Progenitor cell of endocrine pancreas (in vitro differentiated cells): Measurements from ENCODE around the gene UROD. TPM values are rescaled to one million over a fixed set of nuclear protein-coding genes. Genes with fewer than 3 reads are reported as not detected.

Source experiments
- DNase-seq: peaks from one replicate; pipeline ENCODE4 v3.0.0; 2021; ENCODE audit warnings: low spot score; ENCODE audit not compliant: unreplicated experiment
- H3K27ac Mint-ChIP-seq: 2 replicates; pipeline ENCODE4 v1.8.0; 2021; ENCODE audit warnings: mild to moderate bottlenecking, moderate library complexity, mixed read lengths
- H3K27me3 Mint-ChIP-seq: 2 replicates; pipeline ENCODE4 v1.8.0; 2021; ENCODE audit warnings: mixed read lengths
- H3K36me3 Mint-ChIP-seq: 2 replicates; pipeline ENCODE4 v1.8.0; 2022; ENCODE audit warnings: mixed read lengths; ENCODE audit not compliant: insufficient read depth
- H3K4me1 Mint-ChIP-seq: 2 replicates; pipeline ENCODE4 v1.8.0; 2021; ENCODE audit warnings: low read depth, mixed read lengths
- H3K4me3 Mint-ChIP-seq: 2 replicates; pipeline ENCODE4 v1.8.0; 2021; ENCODE audit warnings: low read depth, mild to moderate bottlenecking, moderate library complexity, mixed read lengths
- H3K9me3 Mint-ChIP-seq: 2 replicates; pipeline ENCODE4 v1.8.0; 2021; ENCODE audit warnings: low read depth, mixed read lengths
- CTCF ChIP-seq: fragments of 200-600 bp; sonication (generic); IDR thresholded peaks from one replicate; pipeline ENCODE4 v1.5.0; 2021; ENCODE audit warnings: antibody characterized with exemption, mild to moderate bottlenecking; ENCODE audit not compliant: unreplicated experiment
- total RNA-seq: library from RNA; stranded (reverse); gene quantifications from 2 replicates; pipeline ENCODE4 v1.2.1, GENCODE V29; 2021

UROD gene
- total RNA-seq, 1 donor from 2014 or later = 64.4 TPM

- H3K4me3 Mint-ChIP-seq = no peak overlapping the region
- no peak for TF ChIP-seq CTCF
- no peak for DNase-seq
- no peaks in the 10 kb centered on the region for H3K27me3 Mint-ChIP-seq
- no peak overlapping the region for H3K27ac Mint-ChIP-seq
- peaks cover 2% of the 10 kb centered on the region for H3K4me1 Mint-ChIP-seq
- H3K9me3 Mint-ChIP-seq = no peaks in the 10 kb centered on the region
- H3K36me3 Mint-ChIP-seq = peaks cover 3% of the 10 kb centered on the region
Measured at GRCh38 chr1:45040297-45040696, 28.2 kb downstream of the UROD start.

GRCh38 chr1:45043094-45043493 is 31.0 kb downstream of the UROD start:
- Mint-ChIP-seq H3K27me3 (no peaks in the 10 kb centered on the region), H3K4me3 (no peak overlapping the region)

DNA sequence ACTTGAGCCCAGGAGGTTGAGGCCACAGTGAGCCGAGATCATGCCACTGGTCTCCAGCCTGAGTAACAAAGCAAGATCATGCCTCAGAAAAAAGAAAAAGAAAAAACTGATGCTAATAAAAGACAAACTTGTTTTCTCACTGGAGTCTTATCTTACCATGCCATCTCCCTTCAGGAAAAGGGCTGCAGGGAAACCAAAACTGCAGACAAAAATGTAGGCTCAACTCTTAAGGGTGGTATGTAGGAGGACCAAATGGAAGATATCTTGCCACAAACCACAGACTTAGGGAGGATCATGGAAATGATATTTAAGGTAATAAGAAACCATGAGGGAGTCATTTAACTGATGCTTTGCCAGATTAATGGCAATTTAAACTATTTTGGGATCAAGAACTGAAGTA is 32.9 kb downstream of the UROD start:
- H3K27me3 Mint-ChIP-seq = no peaks in the 10 kb centered on the region
- TF ChIP-seq CTCF = no peak
- H3K9me3 Mint-ChIP-seq = no peaks in the 10 kb centered on the region
- no peak for DNase-seq
- no peak overlapping the region for H3K4me3 Mint-ChIP-seq
- H3K36me3 Mint-ChIP-seq = no peaks in the 10 kb centered on the region
- H3K27ac Mint-ChIP-seq = no peak overlapping the region
- no peaks in the 10 kb centered on the region for H3K4me1 Mint-ChIP-seq

More at GRCh38 chr1:45043094-45043493, 31.0 kb downstream of the UROD start:
- peaks cover 2% of the 10 kb centered on the region for H3K36me3 Mint-ChIP-seq
- no peak for DNase-seq
- peaks cover 2% of the 10 kb centered on the region for H3K4me1 Mint-ChIP-seq
- H3K27ac Mint-ChIP-seq = no peak overlapping the region
- TF ChIP-seq CTCF = no peak
- H3K9me3 Mint-ChIP-seq = no peaks in the 10 kb centered on the region

- H3K9me3 Mint-ChIP-seq = no peaks in the 10 kb centered on the region
- no peaks in the 10 kb centered on the region for H3K4me1 Mint-ChIP-seq
- DNase-seq = no peak
Measured at GRCh38 chr1:45047032-45047431, 35.0 kb downstream of the UROD start.

GRCh38 chr1:45051005-45051772 is 39.1 kb downstream of the UROD start:
- no peak for TF ChIP-seq CTCF
- Mint-ChIP-seq H3K27ac (no peak overlapping the region), H3K36me3 (peaks cover 8% of the 10 kb centered on the region), H3K4me3 (no peak overlapping the region), H3K27me3 (no peaks in the 10 kb centered on the region), H3K9me3 (no peaks in the 10 kb centered on the region), H3K4me1 (peaks cover 1% of the 10 kb centered on the region)
- no peak for DNase-seq

More at GRCh38 chr1:45047032-45047431, 35.0 kb downstream of the UROD start:
- Mint-ChIP-seq H3K36me3 (no peaks in the 10 kb centered on the region), H3K4me3 (no peak overlapping the region), H3K27me3 (no peaks in the 10 kb centered on the region), H3K27ac (no peak overlapping the region)
- no peak for TF ChIP-seq CTCF
